Peyer's patch (tissue), 4 donors: ENCODE results near the gene BAHD1. TPM values are rescaled to one million over a fixed set of nuclear protein-coding genes. Genes with fewer than 3 reads are reported as not detected.

ENCODE experiments used
- DNase-seq, 3 donors: peaks; one replicate each; pipeline ENCODE4 v3.0.0-alpha.2; 2017 to 2019
- H3K27ac ChIP-seq, 4 donors: fragments of 200-600 bp; sonication (generic); one replicate each; pipeline ENCODE4 v1.5.1; 2016 to 2019
- H3K27me3 ChIP-seq, 2 donors: fragments of 200-600 bp; sonication (generic); one replicate each; pipeline ENCODE4 v1.5.1; 2019
- H3K36me3 ChIP-seq, 3 donors: fragments of 200-600 bp; sonication (generic); one replicate each; pipeline ENCODE4 v1.5.1; 2016 to 2019
- H3K4me1 ChIP-seq, 4 donors: fragments of 200-600 bp; sonication (generic); one replicate each; pipeline ENCODE4 v1.5.1; 2016 to 2019
- H3K4me3 ChIP-seq, 4 donors: fragments of 200-600 bp; sonication (generic); 1 replicate in 3 of 4; 2 replicates in 1 of 4; pipeline ENCODE4 v1.5.1; 2016 to 2019; ENCODE audit warnings: mild to moderate bottlenecking in 1 of 4
- H3K9me3 ChIP-seq, 4 donors: fragments of 200-600 bp; sonication (generic); one replicate each; pipeline ENCODE4 v1.5.1; 2016 to 2019; ENCODE audit warnings: mild to moderate bottlenecking in 1 of 4
- POLR2A ChIP-seq, 2 donors: fragments of 450-650 bp; IDR thresholded peaks; one replicate each; pipeline ENCODE4 v1.5.1; 2017; ENCODE audit warnings: antibody characterized with exemption in 2 of 2, mild to moderate bottlenecking in 2 of 2, moderate library complexity in 2 of 2
- total RNA-seq, 4 donors: library from RNA; depleted of rRNA; stranded (reverse); fragments of >200 nt; gene quantifications; one replicate each; pipeline ENCODE4 v1.1.0, GENCODE V29; 2016
- TF ChIP-seq, protein P1 (sequence below), 6 experiments: fragments of 450-650 bp in 4 of 6; fragments of 200-600 bp in 2 of 6; sonication (generic) in 1 of 6; IDR thresholded peaks; one replicate each; pipeline ENCODE4 v1.5.1; 2017 to 2019; ENCODE audit warnings: antibody characterized with exemption in 6 of 6, mild to moderate bottlenecking in 3 of 6, moderate library complexity in 1 of 6

Gene BAHD1
- total RNA-seq, 4 donors from 2014 or later, result 8.3 to 41.0 (median 31.4) TPM

DNA sequence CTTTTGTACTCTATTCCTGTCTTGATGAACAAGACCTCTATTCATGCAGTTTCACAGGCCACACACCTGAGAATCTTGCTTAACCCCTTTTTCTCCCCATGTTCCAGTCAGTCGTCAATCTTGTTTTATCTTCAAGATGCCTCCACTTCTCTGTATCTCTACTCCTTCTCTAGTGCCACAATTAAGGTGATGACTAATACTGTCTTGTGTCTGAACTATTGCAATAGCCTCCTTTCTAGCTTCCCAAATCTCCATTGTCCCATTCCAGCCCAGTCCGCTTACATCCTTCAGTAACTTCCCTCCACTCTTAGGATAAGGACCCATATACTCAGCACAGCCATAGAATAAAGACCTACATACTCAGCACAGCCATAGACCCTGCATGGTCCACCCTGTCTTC lies 54.8 kb downstream of the BAHD1 start:
- Histone ChIP-seq H3K36me3 (no peaks in the 10 kb centered on the region), H3K4me3 (no peak overlapping the region), H3K9me3 (no peaks in the 10 kb centered on the region), H3K27me3 (no peaks in the 10 kb centered on the region), H3K27ac (no peak overlapping the region), H3K4me1 (no peaks in the 10 kb centered on the region)
- no peak for DNase-seq
- TF ChIP-seq POLR2A (IDR thresholded peaks at IDR 0.05), result no peak
- TF ChIP-seq, protein P1, sequence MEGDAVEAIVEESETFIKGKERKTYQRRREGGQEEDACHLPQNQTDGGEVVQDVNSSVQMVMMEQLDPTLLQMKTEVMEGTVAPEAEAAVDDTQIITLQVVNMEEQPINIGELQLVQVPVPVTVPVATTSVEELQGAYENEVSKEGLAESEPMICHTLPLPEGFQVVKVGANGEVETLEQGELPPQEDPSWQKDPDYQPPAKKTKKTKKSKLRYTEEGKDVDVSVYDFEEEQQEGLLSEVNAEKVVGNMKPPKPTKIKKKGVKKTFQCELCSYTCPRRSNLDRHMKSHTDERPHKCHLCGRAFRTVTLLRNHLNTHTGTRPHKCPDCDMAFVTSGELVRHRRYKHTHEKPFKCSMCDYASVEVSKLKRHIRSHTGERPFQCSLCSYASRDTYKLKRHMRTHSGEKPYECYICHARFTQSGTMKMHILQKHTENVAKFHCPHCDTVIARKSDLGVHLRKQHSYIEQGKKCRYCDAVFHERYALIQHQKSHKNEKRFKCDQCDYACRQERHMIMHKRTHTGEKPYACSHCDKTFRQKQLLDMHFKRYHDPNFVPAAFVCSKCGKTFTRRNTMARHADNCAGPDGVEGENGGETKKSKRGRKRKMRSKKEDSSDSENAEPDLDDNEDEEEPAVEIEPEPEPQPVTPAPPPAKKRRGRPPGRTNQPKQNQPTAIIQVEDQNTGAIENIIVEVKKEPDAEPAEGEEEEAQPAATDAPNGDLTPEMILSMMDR (IDR thresholded peaks at IDR 0.05), result no peak

DNA sequence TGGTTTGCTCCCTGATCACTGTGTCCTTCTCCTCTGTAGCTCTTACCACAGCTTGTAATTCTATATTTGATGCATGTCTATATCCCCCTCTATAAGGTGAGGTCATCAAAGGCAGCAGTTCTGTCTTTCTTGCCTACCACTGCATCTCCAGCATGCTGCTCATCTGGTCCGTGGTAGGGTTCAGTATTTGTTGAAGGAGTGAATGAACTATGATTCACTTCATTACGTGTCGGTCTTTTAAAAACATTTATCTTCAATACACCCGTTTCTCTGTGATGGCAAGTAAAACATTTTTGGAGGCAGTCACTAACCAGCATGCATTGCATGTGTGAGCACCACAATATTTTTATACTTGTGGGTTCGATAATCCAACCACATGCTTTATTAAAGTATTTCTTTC lies 57.7 kb downstream of the BAHD1 start:
- Histone ChIP-seq H3K27me3 (no peaks in the 10 kb centered on the region), H3K9me3 (no peaks in the 10 kb centered on the region), H3K36me3 (no peaks in the 10 kb centered on the region), H3K4me3 (no peak overlapping the region), H3K4me1 (no peaks in the 10 kb centered on the region), H3K27ac (no peak overlapping the region)
- TF ChIP-seq POLR2A (IDR thresholded peaks at IDR 0.05), result no peak
- TF ChIP-seq, protein P1 (IDR thresholded peaks at IDR 0.05), result no peak
- DNase-seq, result no peak

GRCh38 chr15:40498891-40499290 lies 58.1 kb downstream of the BAHD1 start:
- TF ChIP-seq, protein P1 (IDR thresholded peaks at IDR 0.05), result no peak
- no peak for TF ChIP-seq POLR2A (IDR thresholded peaks at IDR 0.05)
- H3K9me3 ChIP-seq, result no peaks in the 10 kb centered on the region
- no peaks in the 10 kb centered on the region for H3K4me1 ChIP-seq
- H3K27me3 ChIP-seq, result no peaks in the 10 kb centered on the region
- H3K4me3 ChIP-seq, result no peak overlapping the region
- H3K27ac ChIP-seq, result no peak overlapping the region
- DNase-seq, result no peak
- H3K36me3 ChIP-seq, result no peaks in the 10 kb centered on the region

GRCh38 chr15:40499931-40500330 lies 59.2 kb downstream of the BAHD1 start:
- Histone ChIP-seq H3K36me3 (no peaks in the 10 kb centered on the region), H3K27me3 (no peaks in the 10 kb centered on the region), H3K4me1 (no peaks in the 10 kb centered on the region), H3K4me3 (no peak overlapping the region), H3K27ac (no peak overlapping the region), H3K9me3 (no peaks in the 10 kb centered on the region)
- no peak for DNase-seq
- TF ChIP-seq, protein P1 (IDR thresholded peaks at IDR 0.05), result no peak
- no peak for TF ChIP-seq POLR2A (IDR thresholded peaks at IDR 0.05)

- DNase-seq, result no peak
- Histone ChIP-seq H3K36me3 (no peaks in the 10 kb centered on the region), H3K4me1 (no peaks in the 10 kb centered on the region), H3K27me3 (no peaks in the 10 kb centered on the region), H3K4me3 (no peak overlapping the region), H3K27ac (no peak overlapping the region), H3K9me3 (no peaks in the 10 kb centered on the region)
- TF ChIP-seq, protein P1 (IDR thresholded peaks at IDR 0.05), result no peak
- no peak for TF ChIP-seq POLR2A (IDR thresholded peaks at IDR 0.05)
Observed at GRCh38 chr15:40500568-40501330, 60.0 kb downstream of the BAHD1 start.
